Endothelial cell of umbilical vein (primary cell): ENCODE results near the gene CNPY3.

Source experiments
- CTCF ChIP-seq, 2 donors: IDR thresholded peaks; 1 replicate in 1 of 2; 2 replicates in 1 of 2; pipeline ENCODE4 v1.5.1; 2011; ENCODE audit warnings: low read length in 2 of 2, mild to moderate bottlenecking in 2 of 2, moderate library complexity in 2 of 2, control low read depth in 1 of 2, inconsistent platforms in 1 of 2, low read depth in 1 of 2; ENCODE audit not compliant: insufficient read depth in 1 of 2; ENCODE audit errors: extremely low read depth in 1 of 2
- POLR2A ChIP-seq: IDR thresholded peaks from 2 replicates; pipeline ENCODE4 v1.6.1; 2012; ENCODE audit warnings: low read depth, mild to moderate bottlenecking, control low read depth, low read length

- TF ChIP-seq CTCF (IDR thresholded peaks at IDR 0.05; ENCODE audit: extremely low read depth in 1 of 2, insufficient read depth in 1 of 2, low read depth in 1 of 2, low read length in 2 of 2) = no peak
- TF ChIP-seq POLR2A = no peak
These were observed 31.8 kb downstream of the CNPY3 start for GRCh38 chr6:42961020-42961470.
